ENCODE results near the gene ABTB2.

DNA sequence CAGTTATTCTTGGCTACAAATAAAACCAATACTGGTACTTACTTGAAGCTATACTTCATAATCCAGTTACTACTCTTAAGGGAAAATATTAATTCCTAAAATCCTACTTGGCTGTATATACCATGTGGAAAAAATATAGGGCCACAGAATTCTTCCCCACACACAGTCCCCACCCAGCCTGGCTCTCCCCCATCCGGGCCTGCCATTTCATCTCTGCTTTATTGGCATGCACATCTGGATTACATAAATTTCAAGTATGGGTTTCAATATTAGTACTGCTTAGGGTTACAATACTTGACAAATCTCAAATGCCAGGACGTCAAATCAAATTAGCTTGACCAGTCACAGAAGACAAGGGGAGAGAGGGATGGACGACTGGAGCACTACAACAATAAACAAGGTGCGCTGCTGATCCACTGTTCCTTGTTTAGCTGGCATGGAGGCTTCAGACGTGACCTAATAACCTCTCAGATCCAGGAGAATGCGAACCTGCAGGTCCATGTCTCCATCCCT, 81.4 kb downstream of the ABTB2 start:
- TF ChIP-seq, protein P1, sequence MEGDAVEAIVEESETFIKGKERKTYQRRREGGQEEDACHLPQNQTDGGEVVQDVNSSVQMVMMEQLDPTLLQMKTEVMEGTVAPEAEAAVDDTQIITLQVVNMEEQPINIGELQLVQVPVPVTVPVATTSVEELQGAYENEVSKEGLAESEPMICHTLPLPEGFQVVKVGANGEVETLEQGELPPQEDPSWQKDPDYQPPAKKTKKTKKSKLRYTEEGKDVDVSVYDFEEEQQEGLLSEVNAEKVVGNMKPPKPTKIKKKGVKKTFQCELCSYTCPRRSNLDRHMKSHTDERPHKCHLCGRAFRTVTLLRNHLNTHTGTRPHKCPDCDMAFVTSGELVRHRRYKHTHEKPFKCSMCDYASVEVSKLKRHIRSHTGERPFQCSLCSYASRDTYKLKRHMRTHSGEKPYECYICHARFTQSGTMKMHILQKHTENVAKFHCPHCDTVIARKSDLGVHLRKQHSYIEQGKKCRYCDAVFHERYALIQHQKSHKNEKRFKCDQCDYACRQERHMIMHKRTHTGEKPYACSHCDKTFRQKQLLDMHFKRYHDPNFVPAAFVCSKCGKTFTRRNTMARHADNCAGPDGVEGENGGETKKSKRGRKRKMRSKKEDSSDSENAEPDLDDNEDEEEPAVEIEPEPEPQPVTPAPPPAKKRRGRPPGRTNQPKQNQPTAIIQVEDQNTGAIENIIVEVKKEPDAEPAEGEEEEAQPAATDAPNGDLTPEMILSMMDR (conservative IDR thresholded peaks at IDR 0.05; ENCODE audit: low read length): no peak
- no peak for TF ChIP-seq EZH2phosphoT487 (IDR thresholded peaks at IDR 0.05; ENCODE audit: borderline replicate concordance, low read depth, low read length)
